GM19240 (cell line): ENCODE measurements around the gene CCDC88C.
A peak's percentile ranks its signal among the peaks of the same experiment; 100 is the strongest.

Source experiments
- DNase-seq: peaks from one replicate; pipeline ENCODE4 v3.0.0; 2011; ENCODE audit warnings: low spot score; ENCODE audit not compliant: insufficient read length

Gene CCDC88C

GRCh38 chr14:91380610-91381371, 36.8 kb downstream of the CCDC88C start:
- DNase-seq, result no peak

GRCh38 chr14:91380123-91380522, 37.5 kb downstream of the CCDC88C start:
- no peak for DNase-seq

GRCh38 chr14:91379579-91379932, 38.1 kb downstream of the CCDC88C start:
- no peak for DNase-seq

- DNase-seq, result no peak
Observed at GRCh38 chr14:91378930-91379578, 38.6 kb downstream of the CCDC88C start.

GRCh38 chr14:91377700-91378652, 39.6 kb downstream of the CCDC88C start:
- no peak for DNase-seq

GRCh38 chr14:91376547-91377477, 40.8 kb downstream of the CCDC88C start:
- no peak for DNase-seq

GRCh38 chr14:91375720-91376452, 41.7 kb downstream of the CCDC88C start:
- no peak for DNase-seq

GRCh38 chr14:91374879-91375702, 42.5 kb downstream of the CCDC88C start:
- no peak for DNase-seq

- no peak for DNase-seq
Observed at GRCh38 chr14:91374287-91374878, 43.2 kb downstream of the CCDC88C start.

GRCh38 chr14:91373591-91374254, 43.9 kb downstream of the CCDC88C start:
- DNase-seq, result peak; percentile 64

- no peak for DNase-seq
Observed at GRCh38 chr14:91372671-91373495, 44.7 kb downstream of the CCDC88C start.

GRCh38 chr14:91371990-91372375, 45.6 kb downstream of the CCDC88C start:
- DNase-seq, result no peak

- DNase-seq, result no peak
Observed at GRCh38 chr14:91371011-91371989, 46.3 kb downstream of the CCDC88C start.

GRCh38 chr14:91369628-91370445, 47.8 kb downstream of the CCDC88C start:
- DNase-seq, result no peak

- DNase-seq, result no peak
Observed at GRCh38 chr14:91368776-91369416, 48.7 kb downstream of the CCDC88C start.
